HepG2 (cell line): ENCODE results near the gene RGS19. TPM values are rescaled to one million over a fixed set of nuclear protein-coding genes. Genes with fewer than 3 reads are reported as not detected.
A peak's percentile ranks its signal among the peaks of the same experiment; 100 is the strongest.

Source experiments
- CHD2 ChIP-seq: IDR thresholded peaks from 2 replicates; pipeline ENCODE4 v1.6.1; 2011; ENCODE audit warnings: low read depth, low read length, improper control_type of control experiment
- EHMT2 ChIP-seq: fragments of 200-600 bp; sonication (generic); IDR thresholded peaks from 2 replicates; pipeline ENCODE4 v1.7.0; 2017; ENCODE audit warnings: antibody characterized with exemption, low read depth, low read length, borderline replicate concordance
- PAWR ChIP-seq: sonication (generic); formaldehyde crosslinking; IDR thresholded peaks from 2 replicates; pipeline ENCODE4 v1.4.0; 2020; ENCODE audit warnings: missing genetic modification reagents, mild to moderate bottlenecking, borderline replicate concordance
- TSC22D2 ChIP-seq: sonication (generic); formaldehyde crosslinking; IDR thresholded peaks from 2 replicates; pipeline ENCODE4 v1.5.1; 2020; ENCODE audit warnings: missing genetic modification reagents, mild to moderate bottlenecking, borderline replicate concordance
- ZFY ChIP-seq: sonication (generic); formaldehyde crosslinking; IDR thresholded peaks from 2 replicates; pipeline ENCODE4 v1.4.0; 2020; ENCODE audit warnings: missing genetic modification reagents
- polyA plus RNA-seq, 8 experiments: library from polyadenylated mRNA; depleted of rRNA in 3 of 8; stranded (reverse) in 7 of 8; unstranded in 1 of 8; fragments of >200 nt; fragmentation: Illumina TruSeq in 4 of 8; extraction: Trizol in 4 of 8; gene quantifications; 2 replicates each; pipeline versions ENCODE4 v1.2.1 to v1.2.3, GENCODE V29; 2011 to 2016; ENCODE audit warnings: low read depth in 4 of 8, missing spikeins in 1 of 8, mixed read lengths in 1 of 8; ENCODE audit not compliant: insufficient read depth in 1 of 8
- total RNA-seq, 5 experiments: library from RNA; depleted of rRNA; stranded (reverse); fragments of >200 nt; fragmentation: Illumina TruSeq; extraction: Trizol; gene quantifications; 2 replicates each; pipeline ENCODE4 v1.2.3, GENCODE V29; 2016; ENCODE audit warnings: low read depth in 1 of 5
- TF ChIP-seq, protein P1 (sequence below): IDR thresholded peaks from 2 replicates; pipeline ENCODE4 v1.6.1; 2016; ENCODE audit warnings: missing compliant biosample characterization, missing genetic modification reagents, borderline replicate concordance
- TF ChIP-seq, protein P2 (sequence below): sonication (generic); formaldehyde crosslinking; IDR thresholded peaks from 2 replicates; pipeline ENCODE4 v1.5.0; 2020; ENCODE audit warnings: missing genetic modification reagents, mild to moderate bottlenecking, borderline replicate concordance
- TF ChIP-seq, protein P3 (sequence below): sonication (generic); formaldehyde crosslinking; IDR thresholded peaks from 2 replicates; pipeline ENCODE4 v1.4.0; 2020; ENCODE audit warnings: missing genetic modification reagents
- TF ChIP-seq, protein P4 (sequence below): sonication (generic); formaldehyde crosslinking; IDR thresholded peaks from 2 replicates; pipeline ENCODE4 v1.4.0; 2020; ENCODE audit warnings: missing genetic modification reagents, borderline replicate concordance
- TF ChIP-seq, protein P5 (sequence below), 2 experiments: sonication (generic) in 1 of 2; formaldehyde crosslinking in 1 of 2; IDR thresholded peaks; 2 replicates each; pipeline versions ENCODE4 v1.4.0 to v1.6.1; 2016 to 2020; ENCODE audit warnings: borderline replicate concordance in 1 of 2, low read depth in 1 of 2, mild to moderate bottlenecking in 1 of 2, missing genetic modification reagents in 1 of 2
- TF ChIP-seq, protein P6 (sequence below): sonication (generic); formaldehyde crosslinking; IDR thresholded peaks from 2 replicates; pipeline ENCODE4 v1.5.0; 2020; ENCODE audit warnings: missing genetic modification reagents

The RGS19 gene
- total and polyA plus RNA-seq, 2 of the 13 experiments (the other 11 are each of a cell fraction or from before 2014, with no cell fraction given), result 10.7 to 11.9 TPM

DNA sequence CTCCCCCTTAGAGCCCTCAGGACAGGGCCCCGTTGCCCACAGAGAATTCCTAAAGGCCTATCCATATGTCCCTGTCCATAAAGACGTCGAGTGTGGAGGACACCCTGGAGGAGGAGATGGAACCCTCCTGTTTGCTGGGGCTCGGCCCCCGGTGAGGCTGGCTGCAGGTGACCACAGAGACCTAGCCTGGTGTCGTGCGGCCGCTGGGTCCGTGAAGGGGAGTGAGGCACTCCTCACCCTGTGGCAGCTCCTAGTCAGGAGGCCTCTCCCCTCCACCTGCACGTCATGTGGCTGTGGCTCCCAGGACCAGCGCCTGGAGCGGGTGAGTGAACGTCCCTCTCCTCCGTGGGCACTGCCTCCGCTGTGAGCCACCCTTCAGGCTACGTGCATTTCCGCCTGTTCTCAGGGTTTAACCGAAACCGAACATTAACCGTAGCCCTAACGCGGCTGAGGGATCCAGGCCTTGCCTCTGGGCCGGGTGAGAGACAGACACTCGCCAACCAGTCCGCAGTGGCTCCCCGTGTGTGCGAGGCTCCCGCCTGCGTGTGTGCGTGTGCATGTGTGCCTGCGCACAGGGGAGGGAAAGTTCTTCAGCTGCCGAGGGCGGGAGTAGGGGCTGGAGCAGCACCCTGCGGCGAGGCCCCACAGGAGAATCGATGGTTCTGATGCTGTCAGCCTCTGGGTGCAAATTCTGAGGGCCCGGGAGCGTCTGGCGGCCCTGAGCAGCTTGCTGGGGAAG, 22.3 kb downstream of the RGS19 start (continued):
- TF ChIP-seq, protein P1, sequence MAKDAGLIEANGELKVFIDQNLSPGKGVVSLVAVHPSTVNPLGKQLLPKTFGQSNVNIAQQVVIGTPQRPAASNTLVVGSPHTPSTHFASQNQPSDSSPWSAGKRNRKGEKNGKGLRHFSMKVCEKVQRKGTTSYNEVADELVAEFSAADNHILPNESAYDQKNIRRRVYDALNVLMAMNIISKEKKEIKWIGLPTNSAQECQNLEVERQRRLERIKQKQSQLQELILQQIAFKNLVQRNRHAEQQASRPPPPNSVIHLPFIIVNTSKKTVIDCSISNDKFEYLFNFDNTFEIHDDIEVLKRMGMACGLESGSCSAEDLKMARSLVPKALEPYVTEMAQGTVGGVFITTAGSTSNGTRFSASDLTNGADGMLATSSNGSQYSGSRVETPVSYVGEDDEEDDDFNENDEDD (CRISPR knock-in tag), result peak; percentile 75; the same call in 1 of the 2 replicates
- TF ChIP-seq, protein P2, sequence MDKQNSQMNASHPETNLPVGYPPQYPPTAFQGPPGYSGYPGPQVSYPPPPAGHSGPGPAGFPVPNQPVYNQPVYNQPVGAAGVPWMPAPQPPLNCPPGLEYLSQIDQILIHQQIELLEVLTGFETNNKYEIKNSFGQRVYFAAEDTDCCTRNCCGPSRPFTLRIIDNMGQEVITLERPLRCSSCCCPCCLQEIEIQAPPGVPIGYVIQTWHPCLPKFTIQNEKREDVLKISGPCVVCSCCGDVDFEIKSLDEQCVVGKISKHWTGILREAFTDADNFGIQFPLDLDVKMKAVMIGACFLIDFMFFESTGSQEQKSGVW (CRISPR knock-in tag), result no peak
- TF ChIP-seq, protein P3, sequence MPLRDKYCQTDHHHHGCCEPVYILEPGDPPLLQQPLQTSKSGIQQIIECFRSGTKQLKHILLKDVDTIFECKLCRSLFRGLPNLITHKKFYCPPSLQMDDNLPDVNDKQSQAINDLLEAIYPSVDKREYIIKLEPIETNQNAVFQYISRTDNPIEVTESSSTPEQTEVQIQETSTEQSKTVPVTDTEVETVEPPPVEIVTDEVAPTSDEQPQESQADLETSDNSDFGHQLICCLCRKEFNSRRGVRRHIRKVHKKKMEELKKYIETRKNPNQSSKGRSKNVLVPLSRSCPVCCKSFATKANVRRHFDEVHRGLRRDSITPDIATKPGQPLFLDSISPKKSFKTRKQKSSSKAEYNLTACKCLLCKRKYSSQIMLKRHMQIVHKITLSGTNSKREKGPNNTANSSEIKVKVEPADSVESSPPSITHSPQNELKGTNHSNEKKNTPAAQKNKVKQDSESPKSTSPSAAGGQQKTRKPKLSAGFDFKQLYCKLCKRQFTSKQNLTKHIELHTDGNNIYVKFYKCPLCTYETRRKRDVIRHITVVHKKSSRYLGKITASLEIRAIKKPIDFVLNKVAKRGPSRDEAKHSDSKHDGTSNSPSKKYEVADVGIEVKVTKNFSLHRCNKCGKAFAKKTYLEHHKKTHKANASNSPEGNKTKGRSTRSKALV (CRISPR knock-in tag), result no peak
- TF ChIP-seq, protein P4, sequence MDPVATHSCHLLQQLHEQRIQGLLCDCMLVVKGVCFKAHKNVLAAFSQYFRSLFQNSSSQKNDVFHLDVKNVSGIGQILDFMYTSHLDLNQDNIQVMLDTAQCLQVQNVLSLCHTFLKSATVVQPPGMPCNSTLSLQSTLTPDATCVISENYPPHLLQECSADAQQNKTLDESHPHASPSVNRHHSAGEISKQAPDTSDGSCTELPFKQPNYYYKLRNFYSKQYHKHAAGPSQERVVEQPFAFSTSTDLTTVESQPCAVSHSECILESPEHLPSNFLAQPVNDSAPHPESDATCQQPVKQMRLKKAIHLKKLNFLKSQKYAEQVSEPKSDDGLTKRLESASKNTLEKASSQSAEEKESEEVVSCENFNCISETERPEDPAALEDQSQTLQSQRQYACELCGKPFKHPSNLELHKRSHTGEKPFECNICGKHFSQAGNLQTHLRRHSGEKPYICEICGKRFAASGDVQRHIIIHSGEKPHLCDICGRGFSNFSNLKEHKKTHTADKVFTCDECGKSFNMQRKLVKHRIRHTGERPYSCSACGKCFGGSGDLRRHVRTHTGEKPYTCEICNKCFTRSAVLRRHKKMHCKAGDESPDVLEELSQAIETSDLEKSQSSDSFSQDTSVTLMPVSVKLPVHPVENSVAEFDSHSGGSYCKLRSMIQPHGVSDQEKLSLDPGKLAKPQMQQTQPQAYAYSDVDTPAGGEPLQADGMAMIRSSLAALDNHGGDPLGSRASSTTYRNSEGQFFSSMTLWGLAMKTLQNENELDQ, result no peak
- peak; percentile 78 for TF ChIP-seq ZFY (CRISPR knock-in tag)
- TF ChIP-seq, protein P5, sequence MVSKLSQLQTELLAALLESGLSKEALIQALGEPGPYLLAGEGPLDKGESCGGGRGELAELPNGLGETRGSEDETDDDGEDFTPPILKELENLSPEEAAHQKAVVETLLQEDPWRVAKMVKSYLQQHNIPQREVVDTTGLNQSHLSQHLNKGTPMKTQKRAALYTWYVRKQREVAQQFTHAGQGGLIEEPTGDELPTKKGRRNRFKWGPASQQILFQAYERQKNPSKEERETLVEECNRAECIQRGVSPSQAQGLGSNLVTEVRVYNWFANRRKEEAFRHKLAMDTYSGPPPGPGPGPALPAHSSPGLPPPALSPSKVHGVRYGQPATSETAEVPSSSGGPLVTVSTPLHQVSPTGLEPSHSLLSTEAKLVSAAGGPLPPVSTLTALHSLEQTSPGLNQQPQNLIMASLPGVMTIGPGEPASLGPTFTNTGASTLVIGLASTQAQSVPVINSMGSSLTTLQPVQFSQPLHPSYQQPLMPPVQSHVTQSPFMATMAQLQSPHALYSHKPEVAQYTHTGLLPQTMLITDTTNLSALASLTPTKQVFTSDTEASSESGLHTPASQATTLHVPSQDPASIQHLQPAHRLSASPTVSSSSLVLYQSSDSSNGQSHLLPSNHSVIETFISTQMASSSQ (IDR thresholded peaks at IDR 0.05; ENCODE audit: low read depth), result no peak
- TF ChIP-seq, protein P5 (CRISPR knock-in tag; IDR thresholded peaks at IDR 0.05; ENCODE audit: borderline replicate concordance), result no peak; the same call in none of the 2 replicates
- TF ChIP-seq, protein P6, sequence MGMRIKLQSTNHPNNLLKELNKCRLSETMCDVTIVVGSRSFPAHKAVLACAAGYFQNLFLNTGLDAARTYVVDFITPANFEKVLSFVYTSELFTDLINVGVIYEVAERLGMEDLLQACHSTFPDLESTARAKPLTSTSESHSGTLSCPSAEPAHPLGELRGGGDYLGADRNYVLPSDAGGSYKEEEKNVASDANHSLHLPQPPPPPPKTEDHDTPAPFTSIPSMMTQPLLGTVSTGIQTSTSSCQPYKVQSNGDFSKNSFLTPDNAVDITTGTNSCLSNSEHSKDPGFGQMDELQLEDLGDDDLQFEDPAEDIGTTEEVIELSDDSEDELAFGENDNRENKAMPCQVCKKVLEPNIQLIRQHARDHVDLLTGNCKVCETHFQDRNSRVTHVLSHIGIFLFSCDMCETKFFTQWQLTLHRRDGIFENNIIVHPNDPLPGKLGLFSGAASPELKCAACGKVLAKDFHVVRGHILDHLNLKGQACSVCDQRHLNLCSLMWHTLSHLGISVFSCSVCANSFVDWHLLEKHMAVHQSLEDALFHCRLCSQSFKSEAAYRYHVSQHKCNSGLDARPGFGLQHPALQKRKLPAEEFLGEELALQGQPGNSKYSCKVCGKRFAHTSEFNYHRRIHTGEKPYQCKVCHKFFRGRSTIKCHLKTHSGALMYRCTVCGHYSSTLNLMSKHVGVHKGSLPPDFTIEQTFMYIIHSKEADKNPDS (CRISPR knock-in tag), result no peak
- TF ChIP-seq PAWR (CRISPR knock-in tag), result peak; percentile 53; the same call in 1 of the 2 replicates
- TF ChIP-seq TSC22D2 (CRISPR knock-in tag), result no peak; the same call in 1 of the 2 replicates
- TF ChIP-seq EHMT2, result no peak
- TF ChIP-seq CHD2, result no peak
